Measurements from ENCODE around the gene ZNF326.
A peak's percentile ranks its signal among the peaks of the same experiment; 100 is the strongest.

ZNF326 gene

DNA sequence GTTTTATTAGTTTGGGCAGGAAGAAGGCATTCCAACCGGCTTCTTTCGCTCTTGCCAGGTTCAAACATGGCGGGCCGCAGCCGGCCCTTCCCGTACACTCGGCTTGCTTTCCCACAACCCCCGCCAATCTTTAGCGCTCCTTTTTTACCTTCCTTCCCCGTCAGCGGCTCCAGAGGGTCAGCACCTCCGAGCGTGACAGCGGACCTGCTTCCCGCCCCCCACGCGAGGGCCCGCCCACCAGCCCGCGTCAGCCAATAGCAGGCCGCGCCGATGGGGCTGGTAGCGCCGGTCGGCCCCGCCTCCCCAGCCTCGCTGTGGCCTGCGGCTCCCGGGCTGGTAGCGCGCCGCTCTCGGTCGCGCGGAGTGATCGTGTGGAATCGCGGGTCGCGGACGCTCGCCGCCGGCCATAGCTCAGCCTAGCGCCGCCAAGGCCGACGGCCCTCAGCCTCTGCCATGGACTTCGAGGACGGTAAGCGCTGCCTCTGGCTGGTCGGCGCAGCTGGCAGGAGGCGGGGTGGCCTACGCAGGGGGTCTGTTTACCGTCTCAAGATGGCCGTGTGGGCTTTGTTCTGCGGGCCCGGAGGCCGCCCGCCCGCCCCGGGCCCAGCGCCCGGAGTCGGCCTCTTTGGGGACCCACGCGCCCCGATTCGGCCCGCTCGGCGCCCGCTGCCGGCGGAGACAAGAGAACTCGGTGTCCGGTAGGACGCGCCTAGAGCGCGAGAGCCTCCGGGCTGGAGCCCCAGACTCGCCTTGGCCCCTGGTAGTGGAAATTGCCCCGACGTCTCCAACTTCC, at the start of gene ZNF326:
Gene ZNF326 (plus strand): TSS at position 306 of the 793 bp plus-strand sequence. CDS start 148 bp downstream, at position 454.
- H3K27ac ChIP-seq (ENCODE audit: low read length): peak within 1 kb of the TSS; percentile 3
- H3K4me3 ChIP-seq (ENCODE audit: low read length): peak within 1 kb of the TSS; percentile 84
- peak within 1 kb of the TSS; percentile 90 for H3K9ac ChIP-seq (ENCODE audit: low read depth, low read length)
- H3K4me1 ChIP-seq (ENCODE audit: insufficient read depth, low read length): peaks cover 11% of the 10 kb centered on the region; the same call in 1 of the 2 replicates
- no peaks in the 10 kb centered on the region for H3K9me3 ChIP-seq (ENCODE audit: insufficient read depth, low read depth, low read length)
- H3K36me3 ChIP-seq (ENCODE audit: insufficient read depth, low read depth, low read length): peaks cover 26% of the 10 kb centered on the region
- no peaks in the 10 kb centered on the region for H3K27me3 ChIP-seq (ENCODE audit: insufficient read depth, low read length)

- no peak overlapping the region for H3K9ac ChIP-seq (ENCODE audit: low read depth, low read length)
Observed at GRCh38 chr1:89945852-89946476, 48.9 kb upstream of the ZNF326 start.

DNA sequence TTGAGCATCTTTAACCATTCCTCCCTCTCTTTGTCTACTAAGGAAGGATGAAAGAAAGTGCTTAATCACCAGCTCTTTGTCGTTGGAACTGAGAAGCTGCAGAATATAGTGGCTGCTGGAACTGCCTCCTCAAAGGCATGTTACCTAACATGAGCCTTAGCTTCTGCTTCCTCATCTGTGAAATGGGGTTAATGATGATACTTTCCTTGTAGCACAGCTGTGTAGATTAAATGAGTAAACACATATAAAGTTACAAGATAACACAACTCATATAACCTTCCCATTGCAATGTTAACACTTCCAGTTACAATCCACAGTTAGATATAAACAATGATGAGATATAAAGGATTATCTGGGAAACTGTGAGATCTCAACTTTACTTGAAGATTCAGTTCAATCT, 48.4 kb upstream of the ZNF326 start:
- Histone ChIP-seq H3K4me1 (ENCODE audit: insufficient read depth, low read length) (peaks cover 32% of the 10 kb centered on the region), H3K27me3 (ENCODE audit: insufficient read depth, low read length) (peaks cover 5% of the 10 kb centered on the region; the same call in 1 of the 2 replicates), H3K27ac (ENCODE audit: low read length) (no peak overlapping the region), H3K36me3 (ENCODE audit: insufficient read depth, low read depth, low read length) (no peaks in the 10 kb centered on the region), H3K9ac (ENCODE audit: low read depth, low read length) (no peak overlapping the region), H3K4me3 (ENCODE audit: low read length) (no peak overlapping the region), H3K9me3 (ENCODE audit: insufficient read depth, low read depth, low read length) (no peaks in the 10 kb centered on the region)

More at GRCh38 chr1:89945852-89946476, 48.9 kb upstream of the ZNF326 start:
- Histone ChIP-seq H3K36me3 (ENCODE audit: insufficient read depth, low read depth, low read length) (no peaks in the 10 kb centered on the region), H3K9me3 (ENCODE audit: insufficient read depth, low read depth, low read length) (no peaks in the 10 kb centered on the region), H3K27me3 (ENCODE audit: insufficient read depth, low read length) (peaks cover 5% of the 10 kb centered on the region; the same call in 1 of the 2 replicates), H3K4me3 (ENCODE audit: low read length) (no peak overlapping the region), H3K4me1 (ENCODE audit: insufficient read depth, low read length) (peaks cover 30% of the 10 kb centered on the region), H3K27ac (ENCODE audit: low read length) (no peak overlapping the region)

GRCh38 chr1:89948722-89949345, 46.1 kb upstream of the ZNF326 start:
- Histone ChIP-seq H3K27ac (ENCODE audit: low read length) (no peak overlapping the region), H3K36me3 (ENCODE audit: insufficient read depth, low read depth, low read length) (no peaks in the 10 kb centered on the region), H3K27me3 (ENCODE audit: insufficient read depth, low read length) (peaks cover 5% of the 10 kb centered on the region; the same call in 1 of the 2 replicates), H3K4me3 (ENCODE audit: low read length) (no peak overlapping the region), H3K9me3 (ENCODE audit: insufficient read depth, low read depth, low read length) (no peaks in the 10 kb centered on the region), H3K4me1 (ENCODE audit: insufficient read depth, low read length) (peaks cover 31% of the 10 kb centered on the region), H3K9ac (ENCODE audit: low read depth, low read length) (no peak overlapping the region)

DNA sequence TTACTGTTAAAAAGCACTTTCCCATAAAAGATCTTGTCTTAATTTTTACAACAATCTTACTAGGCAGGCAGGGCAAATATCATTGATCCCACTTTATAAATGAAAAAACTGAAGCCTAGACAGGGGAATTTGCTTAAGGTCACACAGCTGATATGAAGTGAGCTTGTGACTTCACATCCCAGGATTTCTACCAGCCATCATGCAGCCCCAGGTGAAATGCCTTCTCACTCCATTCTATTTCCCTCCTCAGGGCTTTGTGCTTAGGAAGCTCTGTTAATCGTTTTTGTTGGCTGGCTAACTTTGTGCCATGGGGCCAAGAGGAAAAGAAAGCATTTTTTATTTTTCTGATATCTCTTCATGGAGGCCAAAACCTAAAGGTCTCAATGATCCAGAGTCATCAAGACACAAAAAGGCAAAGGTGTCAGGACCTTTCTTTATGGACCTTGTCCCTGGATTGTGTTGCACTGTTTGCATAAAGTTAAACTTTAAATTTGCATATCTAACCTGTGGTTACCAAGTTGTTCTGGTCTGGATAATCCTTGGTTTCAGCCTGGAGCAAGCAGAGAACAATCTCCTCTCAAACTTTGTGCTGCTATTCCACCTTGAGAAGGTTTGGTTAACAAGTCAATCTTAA, 44.8 kb upstream of the ZNF326 start:
- Histone ChIP-seq H3K27me3 (ENCODE audit: insufficient read depth, low read length) (peaks cover 2% of the 10 kb centered on the region; the same call in 1 of the 2 replicates), H3K27ac (ENCODE audit: low read length) (no peak overlapping the region), H3K36me3 (ENCODE audit: insufficient read depth, low read depth, low read length) (no peaks in the 10 kb centered on the region), H3K4me3 (ENCODE audit: low read length) (no peak overlapping the region), H3K4me1 (ENCODE audit: insufficient read depth, low read length) (peaks cover 29% of the 10 kb centered on the region), H3K9me3 (ENCODE audit: insufficient read depth, low read depth, low read length) (no peaks in the 10 kb centered on the region), H3K9ac (ENCODE audit: low read depth, low read length) (peak overlapping the region; percentile 20; the same call in 1 of the 2 replicates)

DNA sequence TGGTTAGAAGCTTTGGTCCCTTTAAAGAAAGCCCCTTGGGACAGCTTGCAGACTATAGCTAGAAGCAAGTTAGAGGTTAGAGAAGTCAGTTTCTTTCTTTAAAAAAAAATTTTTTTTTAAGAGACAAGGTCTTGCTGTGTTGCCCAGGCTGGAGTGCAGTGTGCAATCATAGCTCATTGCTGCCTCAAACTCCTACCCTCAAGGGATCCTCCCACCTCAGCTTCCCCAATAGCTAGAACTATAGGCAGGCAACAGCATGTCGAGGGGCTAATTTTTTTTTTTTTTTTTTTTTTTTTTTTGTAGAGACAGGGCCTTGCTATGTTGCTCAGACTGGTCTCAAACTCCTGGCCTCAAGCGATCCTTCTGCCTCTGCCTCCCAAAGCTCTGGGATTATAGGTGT, 44.2 kb upstream of the ZNF326 start:
- H3K4me3 ChIP-seq (ENCODE audit: low read length): no peak overlapping the region
- H3K36me3 ChIP-seq (ENCODE audit: insufficient read depth, low read depth, low read length): no peaks in the 10 kb centered on the region
- peaks cover 35% of the 10 kb centered on the region for H3K4me1 ChIP-seq (ENCODE audit: insufficient read depth, low read length)
- H3K27me3 ChIP-seq (ENCODE audit: insufficient read depth, low read length): no peaks in the 10 kb centered on the region
- no peak overlapping the region for H3K9ac ChIP-seq (ENCODE audit: low read depth, low read length)
- no peaks in the 10 kb centered on the region for H3K9me3 ChIP-seq (ENCODE audit: insufficient read depth, low read depth, low read length)
- no peak overlapping the region for H3K27ac ChIP-seq (ENCODE audit: low read length)

DNA sequence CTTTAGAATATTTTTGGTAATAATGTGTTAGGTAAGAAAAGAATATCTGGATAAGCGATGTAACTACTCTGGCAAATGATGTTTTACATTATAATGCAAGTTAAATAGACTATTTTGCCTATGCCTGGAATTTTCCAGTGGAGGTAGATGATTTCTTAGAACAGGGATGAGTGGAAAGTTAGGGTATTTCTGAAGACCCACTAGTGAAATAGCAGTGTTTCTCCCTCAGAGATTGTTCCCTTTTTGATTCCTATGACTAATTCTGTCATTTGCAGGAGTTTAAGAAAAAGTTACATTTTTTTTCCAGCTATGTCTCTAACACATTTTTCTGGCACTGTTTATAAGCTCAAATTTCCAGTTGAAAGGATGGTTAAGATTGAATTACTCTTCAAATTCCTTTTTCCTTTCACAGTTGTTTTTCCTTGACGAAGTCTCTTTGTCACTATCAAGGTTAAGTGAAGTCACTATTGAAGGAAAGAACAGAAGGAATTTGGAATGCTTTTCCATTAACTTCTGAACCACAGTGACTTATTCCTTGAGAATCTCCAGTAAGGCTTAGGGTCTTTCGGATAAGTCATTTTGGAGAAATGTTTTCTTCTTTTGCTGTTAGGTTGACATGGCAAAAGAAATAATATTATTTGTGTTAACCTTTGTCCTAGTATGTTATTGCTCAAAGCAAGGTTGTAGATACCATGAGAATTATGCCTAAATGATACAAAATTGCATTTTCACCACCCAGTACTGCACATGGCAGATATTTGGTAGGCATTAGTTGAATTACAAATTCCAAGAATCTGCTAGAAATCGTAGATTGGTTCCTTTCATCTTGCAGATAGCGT, 42.9 kb upstream of the ZNF326 start:
- Histone ChIP-seq H3K36me3 (ENCODE audit: insufficient read depth, low read depth, low read length) (no peaks in the 10 kb centered on the region), H3K9me3 (ENCODE audit: insufficient read depth, low read depth, low read length) (no peaks in the 10 kb centered on the region), H3K9ac (ENCODE audit: low read depth, low read length) (no peak overlapping the region), H3K27me3 (ENCODE audit: insufficient read depth, low read length) (no peaks in the 10 kb centered on the region), H3K4me3 (ENCODE audit: low read length) (no peak overlapping the region), H3K27ac (ENCODE audit: low read length) (no peak overlapping the region), H3K4me1 (ENCODE audit: insufficient read depth, low read length) (peaks cover 36% of the 10 kb centered on the region)

GRCh38 chr1:89952605-89953130, 42.2 kb upstream of the ZNF326 start:
- Histone ChIP-seq H3K4me3 (ENCODE audit: low read length) (no peak overlapping the region), H3K4me1 (ENCODE audit: insufficient read depth, low read length) (peaks cover 41% of the 10 kb centered on the region)

GRCh38 chr1:89953131-89953626, 41.7 kb upstream of the ZNF326 start:
- H3K27ac ChIP-seq (ENCODE audit: low read length): no peak overlapping the region
- H3K9ac ChIP-seq (ENCODE audit: low read depth, low read length): no peak overlapping the region

More at GRCh38 chr1:89952605-89953130, 42.2 kb upstream of the ZNF326 start:
- Histone ChIP-seq H3K9ac (ENCODE audit: low read depth, low read length) (no peak overlapping the region), H3K36me3 (ENCODE audit: insufficient read depth, low read depth, low read length) (no peaks in the 10 kb centered on the region), H3K27ac (ENCODE audit: low read length) (no peak overlapping the region), H3K27me3 (ENCODE audit: insufficient read depth, low read length) (no peaks in the 10 kb centered on the region), H3K9me3 (ENCODE audit: insufficient read depth, low read depth, low read length) (no peaks in the 10 kb centered on the region)

DNA sequence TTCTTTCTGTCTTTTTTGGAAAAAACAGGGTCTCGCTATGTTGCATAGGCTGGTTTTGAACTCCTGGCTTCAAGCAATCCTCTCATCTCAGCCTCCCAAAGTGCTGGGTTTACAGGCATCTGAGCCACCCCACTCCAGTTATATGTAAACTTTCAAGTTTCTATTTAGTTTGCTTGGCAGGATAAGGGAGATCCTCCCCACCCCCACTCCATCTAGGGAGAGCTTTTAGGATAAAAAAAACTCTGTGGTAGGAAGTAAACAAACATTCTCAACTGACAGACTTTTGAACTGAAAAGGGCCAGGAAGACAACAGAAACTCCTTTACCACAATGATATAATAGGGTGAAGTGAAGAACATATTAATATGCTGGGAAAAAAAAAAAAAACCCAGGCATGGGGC, 41.0 kb upstream of the ZNF326 start:
- Histone ChIP-seq H3K4me1 (ENCODE audit: insufficient read depth, low read length) (peaks cover 41% of the 10 kb centered on the region), H3K4me3 (ENCODE audit: low read length) (no peak overlapping the region), H3K9ac (ENCODE audit: low read depth, low read length) (no peak overlapping the region), H3K9me3 (ENCODE audit: insufficient read depth, low read depth, low read length) (no peaks in the 10 kb centered on the region), H3K36me3 (ENCODE audit: insufficient read depth, low read depth, low read length) (no peaks in the 10 kb centered on the region), H3K27me3 (ENCODE audit: insufficient read depth, low read length) (no peaks in the 10 kb centered on the region), H3K27ac (ENCODE audit: low read length) (no peak overlapping the region)

More at GRCh38 chr1:89953131-89953626, 41.7 kb upstream of the ZNF326 start:
- H3K4me1 ChIP-seq (ENCODE audit: insufficient read depth, low read length): peaks cover 41% of the 10 kb centered on the region
- H3K27me3 ChIP-seq (ENCODE audit: insufficient read depth, low read length): no peaks in the 10 kb centered on the region
- H3K4me3 ChIP-seq (ENCODE audit: low read length): no peak overlapping the region
- no peaks in the 10 kb centered on the region for H3K9me3 ChIP-seq (ENCODE audit: insufficient read depth, low read depth, low read length)
- H3K36me3 ChIP-seq (ENCODE audit: insufficient read depth, low read depth, low read length): no peaks in the 10 kb centered on the region

Data from iPS-20b (cell line).